A549 (cell line): ENCODE data around the gene HOXD11. TPM values are rescaled to one million over a fixed set of nuclear protein-coding genes. Genes with fewer than 3 reads are reported as not detected.

Experiments used
- ATAC-seq, 2 experiments: fragments of 200-7000 bp in 1 of 2; fragments of >200 bp in 1 of 2; cut with Nextera tagmentation in 1 of 2; cut with Tn5 transposase in 1 of 2; 3 replicates each; pipeline versions ENCODE4 v1.8.0 to v1.9.1; 2018 to 2020; ENCODE audit warnings: mild to moderate bottlenecking in 1 of 2, moderate library complexity in 1 of 2
- CTCF ChIA-PET: fragments of 300-600 bp; sonication (Branson Sonifier 250); formaldehyde crosslinking; extraction: SDS; loops from one replicate; lab custom pipeline; 2021; ENCODE audit warnings: antibody characterized with exemption, inconsistent platforms; lab: Yijun Ruan, JAX
- POLR2A ChIA-PET: fragments of 350-600 bp; formaldehyde crosslinking; extraction: SDS; loops from one replicate; lab custom pipeline; 2021; ENCODE audit warnings: antibody characterized with exemption, inconsistent platforms; lab: Yijun Ruan, JAX
- DNase-seq, 2 experiments: peaks; one replicate each; pipeline versions ENCODE4 v3.0.0 to v3.0.0-alpha.2; 2011 to 2016; ENCODE audit warnings: low read depth in 1 of 2, low spot score in 1 of 2
- FAIRE-seq: peaks from 2 replicates; lab custom pipeline; 2011; peaks lifted over from hg19 to GRCh38; lab: Jason Lieb, UNC
- H3K27ac ChIP-seq, 2 experiments: fragments of >200 bp; sonication (Bioruptor Twin); formaldehyde crosslinking; 3 replicates each; pipeline ENCODE4 v1.5.1; 2016 to 2017
- H3K4me1 ChIP-seq: fragments of >200 bp; sonication (Bioruptor Twin); formaldehyde crosslinking; 3 replicates; pipeline ENCODE4 v1.6.1; 2016
- H3K4me2 ChIP-seq: fragments of >200 bp; sonication (Bioruptor Twin); formaldehyde crosslinking; 3 replicates; pipeline ENCODE4 v1.6.1; 2016
- H3K4me3 ChIP-seq: fragments of >200 bp; sonication (Bioruptor Twin); formaldehyde crosslinking; 3 replicates; pipeline ENCODE4 v1.5.1; 2016
- H3K9me3 ChIP-seq: fragments of >200 bp; sonication (Bioruptor Twin); formaldehyde crosslinking; 3 replicates; pipeline ENCODE4 v1.6.1; 2016
- CEBPB ChIP-seq, 2 experiments: fragments of >200 bp in 1 of 2; sonication (Bioruptor Twin) in 1 of 2; formaldehyde crosslinking in 1 of 2; IDR thresholded peaks; 2 replicates each; pipeline ENCODE4 v1.6.1; 2012 to 2016
- EP300 ChIP-seq, 2 experiments: fragments of >200 bp; sonication (Bioruptor Twin); formaldehyde crosslinking; IDR thresholded peaks; 2 replicates in 1 of 2; 3 replicates in 1 of 2; pipeline ENCODE4 v1.6.1; 2016 to 2017
- HEYL ChIP-seq: fragments of 250-450 bp; sonication (Bioruptor Pico); IDR thresholded peaks from 2 replicates; pipeline ENCODE4 v1.8.0; 2021; ENCODE audit warnings: mild to moderate bottlenecking, moderate library complexity
- HOXA7 ChIP-seq: fragments of 250-450 bp; sonication (Bioruptor Pico); IDR thresholded peaks from 2 replicates; pipeline ENCODE4 v1.5.0; 2020; ENCODE audit warnings: mild to moderate bottlenecking, moderate library complexity
- HOXB5 ChIP-seq: fragments of 250-450 bp; sonication (Bioruptor Pico); IDR thresholded peaks from 2 replicates; pipeline ENCODE4 v1.5.0; 2020; ENCODE audit warnings: mild to moderate bottlenecking, moderate library complexity
- JUN ChIP-seq, 2 experiments: fragments of >200 bp; sonication (Bioruptor Twin); formaldehyde crosslinking; IDR thresholded peaks; 2 replicates in 1 of 2; 3 replicates in 1 of 2; pipeline ENCODE4 v1.6.1; 2016 to 2017
- JUNB ChIP-seq: fragments of >200 bp; sonication (Bioruptor Twin); formaldehyde crosslinking; IDR thresholded peaks from 2 replicates; pipeline ENCODE4 v1.6.1; 2016
- POLR2A ChIP-seq: IDR thresholded peaks from 2 replicates; pipeline ENCODE4 v1.6.1; 2012; ENCODE audit warnings: mild to moderate bottlenecking, low read length
- RAD21 ChIP-seq, 2 experiments: fragments of >200 bp in 1 of 2; sonication (Bioruptor Twin) in 1 of 2; formaldehyde crosslinking in 1 of 2; IDR thresholded peaks in 1 of 2; conservative IDR thresholded peaks in 1 of 2; 2 replicates in 1 of 2; 3 replicates in 1 of 2; pipeline ENCODE4 v1.6.1; 2012 to 2018; ENCODE audit warnings: inconsistent platforms in 1 of 2
- RCOR1 ChIP-seq: fragments of 150-350 bp; IDR thresholded peaks from 2 replicates; pipeline ENCODE4 v1.6.1; 2014; ENCODE audit warnings: antibody characterized with exemption, low read length, low read depth
- ZSCAN20 ChIP-seq: fragments of 250-450 bp; sonication (Bioruptor Pico); IDR thresholded peaks from 2 replicates; pipeline ENCODE4 v1.8.0; 2022; ENCODE audit warnings: mild to moderate bottlenecking, moderate library complexity
- WGBS: methylation state at CpG from one replicate; pipeline ENCODE4 v1.1.6; 2017; ENCODE audit errors: missing lambda C conversion rate; 5-methylcytosine and 5-hydroxymethylcytosine counted together
- polyA plus RNA-seq, 4 experiments: library from polyadenylated mRNA; depleted of rRNA in 3 of 4; stranded (reverse); fragments of >200 nt; fragmentation: RNase III in 1 of 4; extraction: RNeasy Plus Mini Kit Qiagen cat#74134 plus additional on column Dnase treatment in 1 of 4; gene quantifications; 2 replicates in 3 of 4; 3 replicates in 1 of 4; pipeline ENCODE4 v1.2.3, GENCODE V29; 2011 to 2017
- TF ChIP-seq, protein P1 (sequence below): IDR thresholded peaks from 2 replicates; pipeline ENCODE4 v1.6.1; 2012; ENCODE audit warnings: low read depth, borderline replicate concordance
- TF ChIP-seq, protein P2 (sequence below): fragments of >200 bp; sonication (Bioruptor Twin); formaldehyde crosslinking; IDR thresholded peaks from 2 replicates; pipeline ENCODE4 v1.6.1; 2016
- TF ChIP-seq, protein P3 (sequence below): fragments of >200 bp; sonication (Bioruptor Twin); formaldehyde crosslinking; IDR thresholded peaks from 3 replicates; pipeline ENCODE4 v1.5.1; 2016
- TF ChIP-seq, protein P4 (sequence below): fragments of >200 bp; sonication (Bioruptor Twin); formaldehyde crosslinking; IDR thresholded peaks from 3 replicates; pipeline ENCODE4 v1.6.1; 2016
- TF ChIP-seq, protein P5 (sequence below): fragments of 250-450 bp; sonication (Bioruptor Pico); IDR thresholded peaks from 2 replicates; pipeline ENCODE4 v1.5.0; 2021; ENCODE audit warnings: mild to moderate bottlenecking, moderate library complexity, borderline replicate concordance
- TF ChIP-seq, protein P6 (sequence below): IDR thresholded peaks from 2 replicates; pipeline ENCODE4 v1.6.1; 2012
- TF ChIP-seq, protein P7 (sequence below): IDR thresholded peaks from 2 replicates; pipeline ENCODE4 v1.6.1; 2012
- TF ChIP-seq, protein P8 (sequence below): fragments of 450-650 bp; IDR thresholded peaks from 2 replicates; pipeline ENCODE4 v1.6.1; 2014; ENCODE audit warnings: antibody characterized with exemption

Gene HOXD11
- polyA plus RNA-seq, 2 of the 4 experiments (the other 2 are of a cell fraction): 2.6 to 4.8 TPM

DNA sequence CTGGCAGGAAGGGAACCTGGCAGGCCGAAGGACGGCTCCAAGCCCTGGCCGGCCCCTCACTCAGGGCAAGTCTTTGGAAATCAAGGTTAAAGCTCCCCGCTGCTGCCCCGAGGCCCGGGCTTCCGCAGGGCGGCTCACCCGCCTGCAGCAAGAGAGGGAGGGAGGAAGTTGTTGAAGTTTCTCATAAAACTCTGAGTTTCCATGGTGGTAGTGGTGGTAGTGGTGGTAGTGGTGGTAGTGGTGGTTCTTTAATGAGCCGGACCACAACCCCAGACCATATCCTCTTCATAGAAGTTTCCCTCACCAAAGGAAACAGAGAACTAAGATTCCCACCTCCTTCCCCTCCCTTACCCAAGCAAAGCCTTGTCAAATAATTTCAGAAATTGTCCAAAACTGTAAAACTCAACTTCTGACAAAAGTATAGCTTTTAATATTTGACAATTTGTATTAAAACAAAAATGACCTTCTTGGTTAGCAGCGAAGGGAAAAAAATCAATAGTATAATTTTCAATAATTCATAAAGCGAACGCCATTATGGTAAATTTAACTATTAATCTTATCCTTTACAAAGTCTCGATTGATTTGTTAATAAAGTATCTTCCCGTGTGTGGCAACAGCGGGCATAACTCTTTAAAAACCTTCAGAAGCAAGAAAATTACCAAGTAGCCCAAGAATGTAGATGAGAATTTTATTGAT is 8.0 kb downstream of the HOXD11 start:
- no peak for ATAC-seq
- 85% methylated on average over 16 of the region's 16 CpGs for WGBS
- DNase-seq: no peak
- no peaks in the 10 kb centered on the region for H3K9me3 ChIP-seq
- no peak overlapping the region; the same call in 1 of the 3 replicates for H3K4me2 ChIP-seq
- ChIA-PET CTCF (interaction anchor here (0.6 to 3.6 kb wide), 5 partner anchors 12 to 1034 kb away, joined by 3 to 22 read pairs (median 6); no protein-coding TSS in a partner anchor), POLR2A (no interaction called here)
- no peak overlapping the region for H3K27ac ChIP-seq
- TF ChIP-seq, protein P1, sequence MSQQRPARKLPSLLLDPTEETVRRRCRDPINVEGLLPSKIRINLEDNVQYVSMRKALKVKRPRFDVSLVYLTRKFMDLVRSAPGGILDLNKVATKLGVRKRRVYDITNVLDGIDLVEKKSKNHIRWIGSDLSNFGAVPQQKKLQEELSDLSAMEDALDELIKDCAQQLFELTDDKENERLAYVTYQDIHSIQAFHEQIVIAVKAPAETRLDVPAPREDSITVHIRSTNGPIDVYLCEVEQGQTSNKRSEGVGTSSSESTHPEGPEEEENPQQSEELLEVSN: no peak
- TF ChIP-seq HOXA7 (CRISPR knock-in tag) (no peak), EP300 (IDR thresholded peaks at IDR 0.05) (no peak), HEYL (CRISPR knock-in tag) (no peak), RCOR1 (no peak), JUNB (no peak), JUN (IDR thresholded peaks at IDR 0.05) (no peak), CEBPB (IDR thresholded peaks at IDR 0.05) (no peak), ZSCAN20 (CRISPR knock-in tag) (no peak), HOXB5 (CRISPR knock-in tag) (no peak)
- TF ChIP-seq, protein P2, sequence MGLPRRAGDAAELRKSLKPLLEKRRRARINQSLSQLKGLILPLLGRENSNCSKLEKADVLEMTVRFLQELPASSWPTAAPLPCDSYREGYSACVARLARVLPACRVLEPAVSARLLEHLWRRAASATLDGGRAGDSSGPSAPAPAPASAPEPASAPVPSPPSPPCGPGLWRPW: no peak
- TF ChIP-seq, protein P3, sequence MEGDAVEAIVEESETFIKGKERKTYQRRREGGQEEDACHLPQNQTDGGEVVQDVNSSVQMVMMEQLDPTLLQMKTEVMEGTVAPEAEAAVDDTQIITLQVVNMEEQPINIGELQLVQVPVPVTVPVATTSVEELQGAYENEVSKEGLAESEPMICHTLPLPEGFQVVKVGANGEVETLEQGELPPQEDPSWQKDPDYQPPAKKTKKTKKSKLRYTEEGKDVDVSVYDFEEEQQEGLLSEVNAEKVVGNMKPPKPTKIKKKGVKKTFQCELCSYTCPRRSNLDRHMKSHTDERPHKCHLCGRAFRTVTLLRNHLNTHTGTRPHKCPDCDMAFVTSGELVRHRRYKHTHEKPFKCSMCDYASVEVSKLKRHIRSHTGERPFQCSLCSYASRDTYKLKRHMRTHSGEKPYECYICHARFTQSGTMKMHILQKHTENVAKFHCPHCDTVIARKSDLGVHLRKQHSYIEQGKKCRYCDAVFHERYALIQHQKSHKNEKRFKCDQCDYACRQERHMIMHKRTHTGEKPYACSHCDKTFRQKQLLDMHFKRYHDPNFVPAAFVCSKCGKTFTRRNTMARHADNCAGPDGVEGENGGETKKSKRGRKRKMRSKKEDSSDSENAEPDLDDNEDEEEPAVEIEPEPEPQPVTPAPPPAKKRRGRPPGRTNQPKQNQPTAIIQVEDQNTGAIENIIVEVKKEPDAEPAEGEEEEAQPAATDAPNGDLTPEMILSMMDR: no peak
- TF ChIP-seq, protein P4, sequence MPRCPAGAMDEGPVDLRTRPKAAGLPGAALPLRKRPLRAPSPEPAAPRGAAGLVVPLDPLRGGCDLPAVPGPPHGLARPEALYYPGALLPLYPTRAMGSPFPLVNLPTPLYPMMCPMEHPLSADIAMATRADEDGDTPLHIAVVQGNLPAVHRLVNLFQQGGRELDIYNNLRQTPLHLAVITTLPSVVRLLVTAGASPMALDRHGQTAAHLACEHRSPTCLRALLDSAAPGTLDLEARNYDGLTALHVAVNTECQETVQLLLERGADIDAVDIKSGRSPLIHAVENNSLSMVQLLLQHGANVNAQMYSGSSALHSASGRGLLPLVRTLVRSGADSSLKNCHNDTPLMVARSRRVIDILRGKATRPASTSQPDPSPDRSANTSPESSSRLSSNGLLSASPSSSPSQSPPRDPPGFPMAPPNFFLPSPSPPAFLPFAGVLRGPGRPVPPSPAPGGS: no peak
- TF ChIP-seq, protein P5, sequence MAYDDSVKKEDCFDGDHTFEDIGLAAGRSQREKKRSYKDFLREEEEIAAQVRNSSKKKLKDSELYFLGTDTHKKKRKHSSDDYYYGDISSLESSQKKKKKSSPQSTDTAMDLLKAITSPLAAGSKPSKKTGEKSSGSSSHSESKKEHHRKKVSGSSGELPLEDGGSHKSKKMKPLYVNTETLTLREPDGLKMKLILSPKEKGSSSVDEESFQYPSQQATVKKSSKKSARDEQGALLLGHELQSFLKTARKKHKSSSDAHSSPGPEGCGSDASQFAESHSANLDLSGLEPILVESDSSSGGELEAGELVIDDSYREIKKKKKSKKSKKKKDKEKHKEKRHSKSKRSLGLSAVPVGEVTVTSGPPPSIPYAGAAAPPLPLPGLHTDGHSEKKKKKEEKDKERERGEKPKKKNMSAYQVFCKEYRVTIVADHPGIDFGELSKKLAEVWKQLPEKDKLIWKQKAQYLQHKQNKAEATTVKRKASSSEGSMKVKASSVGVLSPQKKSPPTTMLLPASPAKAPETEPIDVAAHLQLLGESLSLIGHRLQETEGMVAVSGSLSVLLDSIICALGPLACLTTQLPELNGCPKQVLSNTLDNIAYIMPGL (CRISPR knock-in tag): no peak
- TF ChIP-seq, protein P6, sequence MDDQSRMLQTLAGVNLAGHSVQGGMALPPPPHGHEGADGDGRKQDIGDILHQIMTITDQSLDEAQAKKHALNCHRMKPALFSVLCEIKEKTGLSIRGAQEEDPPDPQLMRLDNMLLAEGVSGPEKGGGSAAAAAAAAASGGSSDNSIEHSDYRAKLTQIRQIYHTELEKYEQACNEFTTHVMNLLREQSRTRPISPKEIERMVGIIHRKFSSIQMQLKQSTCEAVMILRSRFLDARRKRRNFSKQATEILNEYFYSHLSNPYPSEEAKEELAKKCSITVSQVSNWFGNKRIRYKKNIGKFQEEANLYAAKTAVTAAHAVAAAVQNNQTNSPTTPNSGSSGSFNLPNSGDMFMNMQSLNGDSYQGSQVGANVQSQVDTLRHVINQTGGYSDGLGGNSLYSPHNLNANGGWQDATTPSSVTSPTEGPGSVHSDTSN: no peak
- TF ChIP-seq, all 56 proteins: peak for 0
- H3K4me3 ChIP-seq: no peak overlapping the region
- no peak for FAIRE-seq
- H3K4me1 ChIP-seq: peaks cover 3% of the 10 kb centered on the region; the same call in 1 of the 3 replicates

DNA sequence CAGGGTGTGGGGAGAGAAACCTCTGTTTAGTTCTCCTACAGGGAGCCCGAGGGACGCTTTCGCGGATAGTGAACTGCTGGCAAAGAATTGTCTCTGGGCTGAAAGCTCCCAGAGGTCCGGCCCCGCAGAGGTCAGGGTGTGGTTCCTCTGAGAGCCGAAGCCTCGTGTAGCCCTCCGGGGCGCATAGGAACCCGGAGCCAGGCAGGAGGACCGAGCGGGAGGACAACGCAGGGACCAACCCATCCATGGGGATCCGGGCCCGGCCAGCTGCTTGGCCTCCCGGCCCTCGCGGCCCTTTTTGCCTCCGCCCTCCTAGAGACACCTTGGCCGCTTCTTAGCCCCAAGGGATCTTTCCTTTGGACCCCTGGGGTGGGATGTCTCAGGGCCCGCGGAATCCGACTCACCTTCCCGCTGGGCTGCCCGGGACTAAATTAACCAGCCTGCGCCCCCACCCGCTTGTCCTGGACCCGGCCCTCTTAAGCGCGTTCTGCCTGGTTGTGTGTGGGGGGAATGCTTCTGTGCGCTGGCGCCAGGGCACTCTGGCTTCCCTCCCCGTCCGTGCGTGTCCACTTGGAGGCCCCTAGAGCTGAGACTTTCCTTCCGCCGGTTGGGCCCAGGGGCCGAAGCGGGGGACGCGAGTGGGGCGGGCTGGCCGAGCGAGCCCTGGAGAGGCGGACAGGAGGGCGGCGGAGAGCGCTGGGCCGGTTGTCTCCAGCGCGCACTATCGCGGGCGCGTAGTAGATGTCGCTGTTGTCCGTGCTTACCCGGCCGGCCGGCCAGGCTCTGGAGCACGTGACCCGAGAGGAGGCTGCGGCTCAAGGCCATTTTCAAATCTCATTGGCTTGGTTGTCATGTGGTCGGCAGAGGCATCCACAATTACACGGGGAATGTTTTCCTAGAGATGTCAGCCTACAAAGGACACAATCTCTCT is 9.1 kb downstream of the HOXD11 start, which contains the start of gene HOXD10:
Gene HOXD10, plus strand, starts transcription at position 896 of the 931 bp plus-strand sequence. CDS start 56 bp downstream, outside the sequence.
- CTCF ChIA-PET: interaction anchor here (1.1 to 3.6 kb wide), 7 partner anchors 11 to 1049 kb away, joined by 3 to 22 read pairs (median 6); no protein-coding TSS in a partner anchor

More for the DNA sequence above, 9.1 kb downstream of the HOXD11 start, which contains the start of gene HOXD10:
- peaks cover 3% of the 10 kb centered on the region; the same call in 1 of the 3 replicates for H3K4me1 ChIP-seq
- no peak for FAIRE-seq
- peak within 1 kb of the TSS; percentile 67 for H3K4me2 ChIP-seq
- H3K4me3 ChIP-seq: peak within 1 kb of the TSS; percentile 44
- DNase-seq: peak; percentile 37 to 84
- H3K9me3 ChIP-seq: no peaks in the 10 kb centered on the region
- WGBS: 78% methylated on average over 57 of the region's 66 CpGs
- peak in 1 of 2 experiments; percentile 35; a peak in 1 of 5 replicates for TF ChIP-seq RAD21 (conservative IDR thresholded peaks at IDR 0.05 in 1 of 2, IDR thresholded peaks at IDR 0.05 in 1 of 2)
- TF ChIP-seq, protein P5 (CRISPR knock-in tag): no peak
- TF ChIP-seq, protein P7, sequence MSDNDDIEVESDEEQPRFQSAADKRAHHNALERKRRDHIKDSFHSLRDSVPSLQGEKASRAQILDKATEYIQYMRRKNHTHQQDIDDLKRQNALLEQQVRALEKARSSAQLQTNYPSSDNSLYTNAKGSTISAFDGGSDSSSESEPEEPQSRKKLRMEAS: peak; percentile 67; the same call in 1 of the 2 replicates
- TF ChIP-seq POLR2A: peak; percentile 41; the same call in 1 of the 2 replicates
- TF ChIP-seq, protein P8, sequence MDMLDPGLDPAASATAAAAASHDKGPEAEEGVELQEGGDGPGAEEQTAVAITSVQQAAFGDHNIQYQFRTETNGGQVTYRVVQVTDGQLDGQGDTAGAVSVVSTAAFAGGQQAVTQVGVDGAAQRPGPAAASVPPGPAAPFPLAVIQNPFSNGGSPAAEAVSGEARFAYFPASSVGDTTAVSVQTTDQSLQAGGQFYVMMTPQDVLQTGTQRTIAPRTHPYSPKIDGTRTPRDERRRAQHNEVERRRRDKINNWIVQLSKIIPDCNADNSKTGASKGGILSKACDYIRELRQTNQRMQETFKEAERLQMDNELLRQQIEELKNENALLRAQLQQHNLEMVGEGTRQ: peak; percentile 91
- TF ChIP-seq, protein P6: no peak
- POLR2A ChIA-PET: no interaction called here
- peak within 1 kb of the TSS; percentile 66 to 83 for H3K27ac ChIP-seq
- peak; percentile 87 to 93 for ATAC-seq
